ENCODE results near the gene PRTN3.

- TF ChIP-seq POLR2AphosphoS5 (IDR thresholded peaks at IDR 0.05) = no peak
- no peak for TF ChIP-seq CTCF (IDR thresholded peaks at IDR 0.05)
Observed at GRCh38 chr19:855142-855541, 14.3 kb downstream of the PRTN3 start.

All from prostate gland (tissue), 2 donors.